Upper lobe of left lung (tissue), 4 donors: Measurements from ENCODE around the gene SPPL3.

Experiments used
- EP300 ChIP-seq, 4 donors: sonication (generic); formaldehyde crosslinking; IDR thresholded peaks; one replicate each; pipeline ENCODE4 v1.5.1; 2017; ENCODE audit warnings: antibody characterized with exemption in 4 of 4, control low read depth in 2 of 4
- POLR2A ChIP-seq, 4 donors: fragments of 450-650 bp; IDR thresholded peaks; one replicate each; pipeline ENCODE4 v1.5.1; 2016 to 2017; ENCODE audit warnings: antibody characterized with exemption in 4 of 4, mild to moderate bottlenecking in 2 of 4
- TF ChIP-seq, protein P1 (sequence below), 6 experiments: fragments of 450-650 bp in 4 of 6; fragments of 200-600 bp in 2 of 6; sonication (generic) in 2 of 6; IDR thresholded peaks; one replicate each; pipeline ENCODE4 v1.5.1; 2016 to 2019; ENCODE audit warnings: antibody characterized with exemption in 6 of 6

- TF ChIP-seq, protein P1, sequence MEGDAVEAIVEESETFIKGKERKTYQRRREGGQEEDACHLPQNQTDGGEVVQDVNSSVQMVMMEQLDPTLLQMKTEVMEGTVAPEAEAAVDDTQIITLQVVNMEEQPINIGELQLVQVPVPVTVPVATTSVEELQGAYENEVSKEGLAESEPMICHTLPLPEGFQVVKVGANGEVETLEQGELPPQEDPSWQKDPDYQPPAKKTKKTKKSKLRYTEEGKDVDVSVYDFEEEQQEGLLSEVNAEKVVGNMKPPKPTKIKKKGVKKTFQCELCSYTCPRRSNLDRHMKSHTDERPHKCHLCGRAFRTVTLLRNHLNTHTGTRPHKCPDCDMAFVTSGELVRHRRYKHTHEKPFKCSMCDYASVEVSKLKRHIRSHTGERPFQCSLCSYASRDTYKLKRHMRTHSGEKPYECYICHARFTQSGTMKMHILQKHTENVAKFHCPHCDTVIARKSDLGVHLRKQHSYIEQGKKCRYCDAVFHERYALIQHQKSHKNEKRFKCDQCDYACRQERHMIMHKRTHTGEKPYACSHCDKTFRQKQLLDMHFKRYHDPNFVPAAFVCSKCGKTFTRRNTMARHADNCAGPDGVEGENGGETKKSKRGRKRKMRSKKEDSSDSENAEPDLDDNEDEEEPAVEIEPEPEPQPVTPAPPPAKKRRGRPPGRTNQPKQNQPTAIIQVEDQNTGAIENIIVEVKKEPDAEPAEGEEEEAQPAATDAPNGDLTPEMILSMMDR (IDR thresholded peaks at IDR 0.05) = no peak
- TF ChIP-seq EP300 (IDR thresholded peaks at IDR 0.05) = no peak
- no peak for TF ChIP-seq POLR2A (IDR thresholded peaks at IDR 0.05)
Observed at GRCh38 chr12:120793357-120793756, 110.8 kb downstream of the SPPL3 start.
